ENCODE measurements around the gene ARHGEF4. TPM values are rescaled to one million over a fixed set of nuclear protein-coding genes. Genes with fewer than 3 reads are reported as not detected.

ARHGEF4 gene
- total and polyA plus RNA-seq, 2 donors from 2014 or later: 0.90 to 0.94 TPM

- no peaks in the 10 kb centered on the region for H3K27me3 ChIP-seq (ENCODE audit: control insufficient read depth, insufficient read depth, low read length)
- no peaks in the 10 kb centered on the region for H3K36me3 ChIP-seq (ENCODE audit: control insufficient read depth in 2 of 3, insufficient read depth in 3 of 3, low read length in 3 of 3)
- intact Hi-C loops (cut with DNase I): no loop called here
- no peak overlapping the region for H3K27ac ChIP-seq (ENCODE audit: low read depth in 2 of 2, low read length in 2 of 2)
- DNase-seq (no peak), FAIRE-seq (no peak)
- H3K4me3 ChIP-seq (ENCODE audit: low read length in 3 of 3): no peak overlapping the region
- H3K4me1 ChIP-seq (ENCODE audit: control insufficient read depth in 2 of 3, insufficient read depth in 2 of 3, low read depth in 1 of 3, low read length in 3 of 3): no peaks in the 10 kb centered on the region
- H3K9me3 ChIP-seq (ENCODE audit: control insufficient read depth in 2 of 3, insufficient read depth in 1 of 3, low read length in 3 of 3): peaks cover 0 to 7% (median 0%) of the 10 kb centered on the region in 3 donors
- no peak overlapping the region for H3K9ac ChIP-seq (ENCODE audit: low read length in 3 of 3)
- no peak for TF ChIP-seq CTCF (IDR thresholded peaks at IDR 0.05; ENCODE audit: borderline replicate concordance, extremely low read depth, insufficient read depth)
Measured at GRCh38 chr2:130954873-130955272, 118.2 kb downstream of the ARHGEF4 start.

- peaks cover 0 to 7% (median 0%) of the 10 kb centered on the region in 3 donors for H3K9me3 ChIP-seq (ENCODE audit: control insufficient read depth in 2 of 3, insufficient read depth in 1 of 3, low read length in 3 of 3)
- intact Hi-C loops (cut with DNase I): no loop called here
- H3K36me3 ChIP-seq (ENCODE audit: control insufficient read depth in 2 of 3, insufficient read depth in 3 of 3, low read length in 3 of 3): no peaks in the 10 kb centered on the region
- FAIRE-seq (no peak), DNase-seq (no peak)
- no peak overlapping the region for H3K9ac ChIP-seq (ENCODE audit: low read length in 3 of 3)
- peaks cover 3% of the 10 kb centered on the region for H3K27me3 ChIP-seq (ENCODE audit: control insufficient read depth, insufficient read depth, low read length)
- no peak for TF ChIP-seq CTCF (IDR thresholded peaks at IDR 0.05; ENCODE audit: borderline replicate concordance, extremely low read depth, insufficient read depth)
- H3K4me3 ChIP-seq (ENCODE audit: low read length in 3 of 3): no peak overlapping the region
- no peak overlapping the region for H3K27ac ChIP-seq (ENCODE audit: low read depth in 2 of 2, low read length in 2 of 2)
- no peaks in the 10 kb centered on the region for H3K4me1 ChIP-seq (ENCODE audit: control insufficient read depth in 2 of 3, insufficient read depth in 2 of 3, low read depth in 1 of 3, low read length in 3 of 3)
Measured at GRCh38 chr2:130957915-130958314, 121.2 kb downstream of the ARHGEF4 start.

GRCh38 chr2:130963196-130963848 is 126.6 kb downstream of the ARHGEF4 start:
- intact Hi-C loops (cut with DNase I): no loop called here
- no peak for FAIRE-seq
- no peak overlapping the region for H3K27ac ChIP-seq (ENCODE audit: low read depth in 2 of 2, low read length in 2 of 2)
- H3K27me3 ChIP-seq (ENCODE audit: control insufficient read depth, insufficient read depth, low read length): peaks cover 24% of the 10 kb centered on the region
- no peak for TF ChIP-seq CTCF (IDR thresholded peaks at IDR 0.05; ENCODE audit: borderline replicate concordance, extremely low read depth, insufficient read depth)
- H3K36me3 ChIP-seq (ENCODE audit: control insufficient read depth in 2 of 3, insufficient read depth in 3 of 3, low read length in 3 of 3): no peaks in the 10 kb centered on the region
- no peak overlapping the region for H3K4me3 ChIP-seq (ENCODE audit: low read length in 3 of 3)
- peaks cover 0 to 4% (median 0%) of the 10 kb centered on the region in 3 donors for H3K4me1 ChIP-seq (ENCODE audit: control insufficient read depth in 2 of 3, insufficient read depth in 2 of 3, low read depth in 1 of 3, low read length in 3 of 3)
- no peak overlapping the region for H3K9ac ChIP-seq (ENCODE audit: low read length in 3 of 3)
- peak in 2 of 5 donors; percentile 21 to 31 for DNase-seq
- H3K9me3 ChIP-seq (ENCODE audit: control insufficient read depth in 2 of 3, insufficient read depth in 1 of 3, low read length in 3 of 3): no peaks in the 10 kb centered on the region

Data from kidney (tissue), 14 donors.